ENCODE measurements around the gene MAPK14.
"Not testable (repeated sequence)": the region's sequence is repeated elsewhere in the genome, so short reads cannot be mapped to it uniquely, and the experiment has no call there.

MAPK14 gene

GRCh38 chr6:36125575-36125974 is 98.0 kb downstream of the MAPK14 start:
- DNase-seq, result no peak

GRCh38 chr6:36126121-36126520 is 98.5 kb downstream of the MAPK14 start:
- DNase-seq, result no peak

- no peak for DNase-seq
Observed at GRCh38 chr6:36126553-36127458, 99.2 kb downstream of the MAPK14 start.

DNA sequence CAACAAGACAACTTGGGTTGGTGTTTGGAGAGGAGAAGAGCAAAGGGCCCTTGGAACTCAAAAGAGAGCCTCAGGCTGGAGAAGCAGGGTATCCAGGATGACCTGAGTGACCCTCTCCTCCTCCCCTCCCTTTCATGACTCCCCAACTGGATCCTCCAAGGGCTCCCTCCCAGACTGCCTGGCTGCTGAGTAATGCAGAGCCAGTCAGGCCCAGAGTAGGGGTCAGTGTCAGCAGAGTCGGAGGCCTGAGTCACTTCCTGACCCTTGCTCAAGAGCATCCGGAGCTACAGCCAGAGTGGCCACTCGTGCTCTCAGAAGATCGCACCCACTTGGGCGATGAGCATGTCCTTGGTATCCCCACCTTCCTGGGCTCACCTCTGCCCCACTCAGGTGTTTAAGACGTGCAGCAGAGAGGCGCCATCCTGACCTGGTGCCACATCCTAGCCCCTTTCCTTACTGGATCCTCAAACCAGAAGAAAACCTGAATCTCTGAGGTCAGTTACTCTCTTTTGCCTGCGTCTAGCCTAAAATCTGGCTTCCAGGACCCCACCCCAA is 99.9 kb downstream of the MAPK14 start:
- peak; percentile 47 for DNase-seq

GRCh38 chr6:36128073-36128472 is 100.5 kb downstream of the MAPK14 start:
- no peak for DNase-seq

- DNase-seq, result no peak
Observed at GRCh38 chr6:36128793-36129192, 101.2 kb downstream of the MAPK14 start.

DNA sequence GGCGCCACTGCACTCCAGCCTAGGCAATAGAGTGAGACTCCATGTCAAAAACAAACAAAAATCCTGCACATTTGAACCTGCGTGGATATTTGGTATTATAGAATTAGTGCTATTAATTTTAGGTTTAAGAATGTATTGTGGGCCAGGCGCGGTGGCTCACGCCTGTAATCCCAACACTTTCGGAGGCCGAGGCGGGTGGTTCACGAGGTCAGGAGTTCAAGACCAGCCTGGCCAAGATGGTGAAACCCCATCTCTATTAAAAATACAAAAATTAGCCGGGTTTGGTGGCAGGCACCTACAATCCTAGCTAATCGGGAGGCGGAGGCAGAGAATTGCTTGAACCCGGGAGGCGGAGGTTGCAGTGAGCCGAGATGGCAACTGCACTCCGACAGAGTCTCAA is 101.7 kb downstream of the MAPK14 start:
- not testable (repeated sequence) for DNase-seq

GRCh38 chr6:36129941-36130666 is 102.5 kb downstream of the MAPK14 start, which contains the start of gene MAPK13:
Gene MAPK13, plus strand, starts transcription at chr6:36130513. Its CDS starts 70 bp downstream, at chr6:36130583.
- no peak for DNase-seq

GRCh38 chr6:36130667-36131510 is 103.3 kb downstream of the MAPK14 start:
- no peak for DNase-seq

DNA sequence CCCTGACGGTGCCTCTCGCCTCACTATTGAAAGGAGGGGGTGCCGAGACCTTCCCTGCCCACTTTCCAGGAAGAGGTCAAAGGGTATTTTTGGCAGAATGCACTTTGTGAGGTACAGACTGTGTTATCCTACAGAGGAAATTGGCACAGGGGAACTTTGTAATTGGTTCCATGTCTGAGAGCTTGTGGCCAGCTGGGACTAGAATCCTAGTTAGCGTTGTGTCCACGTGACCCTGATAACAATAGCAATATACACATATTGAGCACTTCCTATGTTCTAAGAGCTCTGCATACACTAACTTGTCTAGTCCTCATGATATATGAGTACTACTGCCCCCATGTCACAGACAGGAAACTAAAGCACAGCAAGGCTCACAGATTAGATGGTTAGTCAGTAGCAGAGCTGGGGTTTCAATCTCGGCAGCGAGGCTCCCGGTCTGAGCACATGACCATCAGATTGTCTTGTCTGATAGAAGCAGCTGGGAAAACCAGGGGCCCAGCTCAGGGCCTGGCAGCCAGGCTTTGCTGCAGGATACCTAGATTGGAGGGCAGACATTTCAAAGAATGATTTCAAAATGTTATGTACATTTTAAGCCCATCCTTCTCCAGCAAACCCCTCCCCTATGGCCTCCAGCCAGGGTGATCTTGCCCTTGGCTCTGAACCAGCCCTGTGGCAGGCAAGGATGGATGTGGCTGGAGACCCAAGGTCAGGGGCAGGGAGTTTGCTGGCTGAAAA is 104.1 kb downstream of the MAPK14 start:
- DNase-seq, result no peak

DNA sequence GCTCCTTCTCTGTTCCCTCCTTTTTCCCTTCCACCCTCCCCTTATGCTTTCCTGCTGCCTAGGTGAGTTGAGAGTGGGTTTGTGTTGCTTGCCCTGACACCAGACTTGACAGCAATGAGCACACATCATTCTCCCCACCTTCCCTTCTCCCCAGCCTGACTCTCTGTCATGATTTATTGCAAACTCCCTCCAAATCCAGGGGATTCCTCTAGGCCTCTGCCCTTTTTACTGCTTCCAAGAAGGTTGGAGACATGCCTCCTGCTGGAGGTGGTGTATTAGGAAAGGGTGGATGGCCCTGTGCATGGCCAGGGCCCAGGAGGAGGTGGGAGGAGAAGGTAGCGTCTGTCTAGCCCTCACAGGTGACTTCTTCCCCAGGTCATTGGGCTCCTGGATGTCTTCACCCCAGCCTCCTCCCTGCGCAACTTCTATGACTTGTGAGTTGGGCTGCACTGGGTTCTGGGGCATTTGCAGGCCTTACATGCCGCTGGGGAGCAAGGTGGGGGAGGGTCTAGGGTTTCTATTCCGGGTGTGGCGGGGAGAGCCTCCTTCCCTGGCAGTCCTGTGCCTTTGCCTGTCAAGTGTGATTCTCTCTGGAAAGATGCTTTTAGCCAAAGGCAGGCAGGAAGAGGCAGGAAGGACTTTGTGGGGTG is 104.8 kb downstream of the MAPK14 start:
- no peak for DNase-seq

GRCh38 chr6:36133148-36133547 is 105.5 kb downstream of the MAPK14 start:
- no peak for DNase-seq

GRCh38 chr6:36133912-36134311 is 106.3 kb downstream of the MAPK14 start:
- no peak for DNase-seq

DNA sequence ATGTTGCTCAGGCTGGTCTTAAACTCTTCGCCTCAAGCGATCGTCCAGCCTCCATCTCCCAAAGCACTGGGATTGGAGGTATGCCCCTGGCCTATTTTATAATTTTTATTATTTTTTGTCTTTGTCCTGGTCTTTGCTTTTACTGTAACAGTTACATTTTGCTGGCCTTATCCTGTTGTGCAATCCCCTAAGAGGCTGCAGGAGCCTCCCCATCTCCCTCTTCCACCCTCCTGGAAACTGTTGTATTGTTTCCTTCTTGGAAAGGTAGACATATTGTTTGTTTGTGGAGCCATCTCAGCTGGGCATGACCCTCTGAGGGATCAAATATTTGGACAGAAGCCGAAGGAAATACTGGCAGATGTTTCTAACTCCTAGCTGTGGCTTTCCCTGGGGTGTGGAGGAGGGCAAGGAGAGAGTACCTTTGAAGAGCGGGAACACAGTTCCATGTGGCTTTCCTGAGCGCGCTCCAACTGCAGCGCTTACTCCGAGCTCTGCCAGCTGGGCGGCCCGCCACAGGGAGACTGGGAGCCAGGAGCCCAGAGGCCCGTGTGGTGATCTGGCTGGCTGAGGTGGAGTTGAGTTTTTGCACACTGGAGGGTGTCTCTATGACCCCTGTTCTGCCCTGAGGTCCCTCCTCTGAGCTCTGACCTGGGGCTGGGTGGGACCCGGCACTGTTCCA is 107.6 kb downstream of the MAPK14 start:
- no peak for DNase-seq

GRCh38 chr6:36136034-36136433 is 108.4 kb downstream of the MAPK14 start:
- no peak for DNase-seq

- no peak for DNase-seq
Observed at GRCh38 chr6:36136551-36136950, 108.9 kb downstream of the MAPK14 start.

DNA sequence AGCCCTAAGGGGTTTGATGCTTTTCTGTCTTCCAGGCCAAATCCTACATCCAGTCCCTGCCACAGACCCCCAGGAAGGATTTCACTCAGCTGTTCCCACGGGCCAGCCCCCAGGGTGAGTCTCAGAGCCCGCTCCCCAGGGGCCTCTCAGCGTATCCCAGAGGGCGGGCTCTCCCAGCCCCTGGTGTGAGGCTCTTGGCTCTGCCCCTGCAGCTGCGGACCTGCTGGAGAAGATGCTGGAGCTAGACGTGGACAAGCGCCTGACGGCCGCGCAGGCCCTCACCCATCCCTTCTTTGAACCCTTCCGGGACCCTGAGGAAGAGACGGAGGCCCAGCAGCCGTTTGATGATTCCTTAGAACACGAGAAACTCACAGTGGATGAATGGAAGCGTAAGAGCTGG is 111.1 kb downstream of the MAPK14 start:
- DNase-seq, result no peak

DNA sequence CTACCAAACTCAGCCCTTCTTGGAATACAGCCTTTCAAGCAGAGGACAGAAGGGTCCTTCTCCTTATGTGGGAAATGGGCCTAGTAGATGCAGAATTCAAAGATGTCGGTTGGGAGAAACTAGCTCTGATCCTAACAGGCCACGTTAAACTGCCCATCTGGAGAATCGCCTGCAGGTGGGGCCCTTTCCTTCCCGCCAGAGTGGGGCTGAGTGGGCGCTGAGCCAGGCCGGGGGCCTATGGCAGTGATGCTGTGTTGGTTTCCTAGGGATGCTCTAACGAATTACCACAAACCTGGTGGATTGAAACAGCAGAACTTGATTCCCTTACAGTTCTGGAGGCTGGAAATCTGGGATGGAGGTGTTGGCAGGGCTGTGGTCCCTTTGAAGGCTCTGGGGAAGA is 111.8 kb downstream of the MAPK14 start:
- no peak for DNase-seq

DNA sequence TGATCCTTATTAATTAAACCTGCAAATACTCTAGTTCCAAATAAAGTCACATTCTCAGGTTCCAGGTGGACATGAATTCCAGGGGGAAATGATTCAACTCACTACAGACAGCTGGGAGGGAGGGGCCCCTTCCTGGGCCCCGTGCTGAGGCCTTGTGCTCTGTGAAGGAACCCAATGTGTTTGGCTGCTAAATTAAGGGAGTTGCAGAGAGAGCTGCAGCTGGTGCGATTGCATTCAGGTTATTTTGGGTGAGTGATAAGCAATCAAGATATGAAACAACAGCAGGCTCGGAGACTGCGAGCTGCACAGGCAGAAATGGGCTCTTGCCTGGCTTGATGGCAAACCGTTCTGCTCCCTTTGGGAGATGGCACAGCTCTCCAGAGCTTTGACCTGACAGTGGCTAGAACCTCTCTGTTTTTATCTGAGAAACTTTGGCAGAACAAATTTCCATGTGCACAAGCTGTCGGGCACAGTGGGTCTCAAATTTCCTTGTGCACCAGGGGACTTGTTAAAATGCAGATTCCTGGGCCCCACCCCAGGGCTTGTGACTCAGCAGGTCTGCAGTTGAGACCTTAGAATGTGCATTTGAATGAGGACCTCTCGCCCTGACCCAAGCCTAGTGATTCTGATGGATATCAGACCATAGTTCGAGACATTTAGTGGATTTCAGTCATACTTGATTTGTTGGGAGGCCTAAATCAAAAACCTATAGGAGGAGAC is 112.5 kb downstream of the MAPK14 start:
- DNase-seq, result no peak

DNA sequence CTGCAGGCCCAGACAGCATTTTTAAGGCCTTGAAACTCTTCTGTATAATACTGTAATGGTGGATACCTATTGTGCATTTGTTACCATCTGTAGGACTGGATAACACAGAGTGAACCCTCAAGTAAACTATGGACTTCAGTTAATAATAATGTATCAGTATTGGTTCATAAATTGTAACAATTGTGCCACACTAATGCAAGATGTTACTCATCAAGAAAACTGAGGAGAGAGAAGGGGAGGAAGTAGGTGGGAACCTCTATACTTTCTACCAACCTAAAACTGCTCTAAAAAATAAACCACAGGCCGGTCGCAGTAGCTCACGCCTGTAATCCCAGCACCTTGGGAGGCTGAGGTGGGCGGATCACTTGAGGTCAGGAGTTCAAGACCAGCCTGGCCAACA is 113.5 kb downstream of the MAPK14 start:
- no peak for DNase-seq
